Lower leg skin (tissue), 4 donors: ENCODE measurements around the gene CCSAP. TPM values are rescaled to one million over a fixed set of nuclear protein-coding genes. Genes with fewer than 3 reads are reported as not detected.

Experiments used
- DNase-seq, 2 donors: peaks; one replicate each; pipeline ENCODE4 v3.0.0-alpha.2; 2019; ENCODE audit warnings: low spot score in 2 of 2
- H3K4me3 ChIP-seq: fragments of 200-600 bp; sonication (generic); 2 replicates; pipeline ENCODE4 v1.5.1; 2017; ENCODE audit warnings: mild to moderate bottlenecking, low read depth; ENCODE audit not compliant: poor library complexity, severe bottlenecking
- POLR2A ChIP-seq, 2 donors: fragments of 450-650 bp; IDR thresholded peaks; one replicate each; pipeline ENCODE4 v1.6.1; 2016 to 2017; ENCODE audit warnings: antibody characterized with exemption in 2 of 2, mild to moderate bottlenecking in 1 of 2, moderate library complexity in 1 of 2
- WGBS, 2 donors: methylation state at CpG; one replicate each; pipeline ENCODE4 v1.1.5; 2018; 5-methylcytosine and 5-hydroxymethylcytosine counted together
- intact Hi-C: fragments of 100-400 bp; cut with DNase I; formaldehyde crosslinking; loops from one replicate; pipeline ENCODE4 v1.15.0; 2023; ENCODE audit warnings: low total_unique reads
- total RNA-seq, 4 donors: library from RNA; depleted of rRNA; stranded (reverse); fragments of >200 nt; gene quantifications; one replicate each; pipeline ENCODE4 v1.1.0, GENCODE V29; 2016
- TF ChIP-seq, protein P1 (sequence below), 3 donors: fragments of 450-650 bp; IDR thresholded peaks; one replicate each; pipeline ENCODE4 v1.5.1; 2016; ENCODE audit warnings: antibody characterized with exemption in 3 of 3, mild to moderate bottlenecking in 3 of 3, moderate library complexity in 2 of 3

CCSAP gene
- total RNA-seq, 4 donors from 2014 or later = 20.0 to 32.4 (median 26.8) TPM

DNA sequence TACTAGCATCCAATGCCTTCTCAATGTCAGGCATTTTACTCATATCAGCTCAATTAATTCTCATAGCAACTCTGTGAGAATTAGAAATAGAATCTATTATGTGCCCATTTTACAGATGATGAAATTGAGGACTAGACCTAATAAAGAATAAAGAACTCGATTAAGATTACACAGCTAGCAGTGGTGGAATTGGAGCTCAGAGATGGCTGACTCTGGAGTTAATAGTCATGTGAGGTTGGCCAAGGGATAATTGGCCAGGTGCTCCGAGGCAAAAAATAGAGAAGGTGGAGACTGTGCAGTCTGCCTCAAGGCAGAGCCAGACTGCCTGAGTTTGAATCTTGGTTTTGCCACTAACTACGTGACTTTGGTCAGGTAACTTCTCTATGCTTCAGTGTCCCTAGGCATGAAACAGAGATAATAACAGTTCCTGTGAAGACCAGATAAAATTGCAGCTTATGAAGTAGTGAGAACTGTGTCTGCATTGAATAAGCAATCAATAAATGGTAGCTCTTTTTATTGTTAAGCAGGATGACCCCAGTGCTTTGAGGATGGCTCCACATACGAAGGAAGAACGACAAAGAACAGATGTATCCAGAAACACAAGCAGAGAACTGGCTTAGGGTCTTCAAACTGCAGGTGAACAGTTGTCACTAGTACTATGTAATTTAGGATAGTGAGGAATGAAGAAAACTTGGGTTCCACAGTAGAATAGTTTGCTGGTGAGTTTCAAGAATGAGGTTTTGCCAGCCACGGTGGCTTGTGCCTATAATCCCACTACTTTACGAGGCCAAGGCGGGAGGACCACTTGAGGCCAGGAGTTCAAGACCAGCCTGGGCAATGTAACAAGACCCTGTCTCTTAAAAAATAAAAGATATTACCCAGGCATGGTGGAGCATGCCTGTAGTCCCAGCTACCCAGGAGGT, 6.9 kb upstream of the CCSAP start:
- TF ChIP-seq POLR2A (IDR thresholded peaks at IDR 0.05) = no peak
- TF ChIP-seq, protein P1, sequence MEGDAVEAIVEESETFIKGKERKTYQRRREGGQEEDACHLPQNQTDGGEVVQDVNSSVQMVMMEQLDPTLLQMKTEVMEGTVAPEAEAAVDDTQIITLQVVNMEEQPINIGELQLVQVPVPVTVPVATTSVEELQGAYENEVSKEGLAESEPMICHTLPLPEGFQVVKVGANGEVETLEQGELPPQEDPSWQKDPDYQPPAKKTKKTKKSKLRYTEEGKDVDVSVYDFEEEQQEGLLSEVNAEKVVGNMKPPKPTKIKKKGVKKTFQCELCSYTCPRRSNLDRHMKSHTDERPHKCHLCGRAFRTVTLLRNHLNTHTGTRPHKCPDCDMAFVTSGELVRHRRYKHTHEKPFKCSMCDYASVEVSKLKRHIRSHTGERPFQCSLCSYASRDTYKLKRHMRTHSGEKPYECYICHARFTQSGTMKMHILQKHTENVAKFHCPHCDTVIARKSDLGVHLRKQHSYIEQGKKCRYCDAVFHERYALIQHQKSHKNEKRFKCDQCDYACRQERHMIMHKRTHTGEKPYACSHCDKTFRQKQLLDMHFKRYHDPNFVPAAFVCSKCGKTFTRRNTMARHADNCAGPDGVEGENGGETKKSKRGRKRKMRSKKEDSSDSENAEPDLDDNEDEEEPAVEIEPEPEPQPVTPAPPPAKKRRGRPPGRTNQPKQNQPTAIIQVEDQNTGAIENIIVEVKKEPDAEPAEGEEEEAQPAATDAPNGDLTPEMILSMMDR (IDR thresholded peaks at IDR 0.05) = no peak
- no peak for DNase-seq
- H3K4me3 ChIP-seq = no peak overlapping the region
- intact Hi-C loops = no loop called here
- 68 to 75% methylated on average over 8 of the region's 8 CpGs for WGBS, 2 donors

- 67 to 76% methylated on average over 3 of the region's 3 CpGs for WGBS, 2 donors
- intact Hi-C loops = no loop called here
- DNase-seq = no peak
- TF ChIP-seq, protein P1 (IDR thresholded peaks at IDR 0.05) = no peak
- TF ChIP-seq POLR2A (IDR thresholded peaks at IDR 0.05) = no peak
- H3K4me3 ChIP-seq = no peak overlapping the region
Observed at GRCh38 chr1:229347528-229347927, 4.7 kb upstream of the CCSAP start.

- DNase-seq = no peak
- no peak for TF ChIP-seq POLR2A (IDR thresholded peaks at IDR 0.05)
- TF ChIP-seq, protein P1 (IDR thresholded peaks at IDR 0.05) = no peak
- no peak overlapping the region for H3K4me3 ChIP-seq
- intact Hi-C loops = no loop called here
- 77 to 78% methylated on average over 8 of the region's 8 CpGs for WGBS, 2 donors
Observed at GRCh38 chr1:229344937-229345684, 2.3 kb upstream of the CCSAP start.

DNA sequence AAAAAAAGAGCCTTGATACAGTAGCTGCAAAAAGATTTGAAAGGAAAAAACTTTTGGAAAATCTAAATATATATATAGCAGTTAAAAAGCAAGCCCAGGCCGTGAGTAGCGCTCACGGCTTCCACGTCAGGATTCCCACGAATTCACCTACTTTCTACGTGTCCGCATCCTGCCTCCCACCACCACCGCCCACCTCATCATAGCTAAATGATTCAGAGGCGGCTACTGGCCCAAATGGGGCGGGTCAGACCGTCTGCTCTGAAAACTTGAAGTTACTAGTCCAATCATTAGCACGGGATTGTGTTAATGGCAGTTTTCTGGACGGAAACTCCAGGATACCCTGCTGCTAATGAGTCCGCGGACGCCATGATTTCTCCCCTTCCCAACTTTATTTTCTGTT, 1.3 kb upstream of the CCSAP start:
- no peak for TF ChIP-seq POLR2A (IDR thresholded peaks at IDR 0.05)
- TF ChIP-seq, protein P1 (IDR thresholded peaks at IDR 0.05) = no peak
- intact Hi-C loops = no loop called here
- WGBS, 2 donors = 76 to 79% methylated on average over 16 of the region's 16 CpGs
- no peak for DNase-seq
- H3K4me3 ChIP-seq = no peak overlapping the region

- 0 to 2% methylated on average over 32 to 49 of the region's 103 CpGs for WGBS, 2 donors
- intact Hi-C loops = no loop called here
- TF ChIP-seq POLR2A (IDR thresholded peaks at IDR 0.05) = no peak
- TF ChIP-seq, protein P1 (IDR thresholded peaks at IDR 0.05) = no peak
- H3K4me3 ChIP-seq = peak overlapping the region; percentile 70
- peak; percentile 65 to 96 for DNase-seq
Observed at GRCh38 chr1:229341774-229342655, 832 bp downstream of the CCSAP start.
